22Rv1 (cell line): Measurements from ENCODE around the gene SCARF1.

Experiments used
- ZFX ChIP-seq: fragments of 450-650 bp; IDR thresholded peaks from 2 replicates; pipeline ENCODE4 v1.6.1; 2017; ENCODE audit warnings: antibody characterized with exemption, borderline replicate concordance
- TF ChIP-seq, protein P1 (sequence below): fragments of 450-650 bp; IDR thresholded peaks from 2 replicates; pipeline ENCODE4 v1.5.1; 2017; ENCODE audit warnings: mild to moderate bottlenecking

DNA sequence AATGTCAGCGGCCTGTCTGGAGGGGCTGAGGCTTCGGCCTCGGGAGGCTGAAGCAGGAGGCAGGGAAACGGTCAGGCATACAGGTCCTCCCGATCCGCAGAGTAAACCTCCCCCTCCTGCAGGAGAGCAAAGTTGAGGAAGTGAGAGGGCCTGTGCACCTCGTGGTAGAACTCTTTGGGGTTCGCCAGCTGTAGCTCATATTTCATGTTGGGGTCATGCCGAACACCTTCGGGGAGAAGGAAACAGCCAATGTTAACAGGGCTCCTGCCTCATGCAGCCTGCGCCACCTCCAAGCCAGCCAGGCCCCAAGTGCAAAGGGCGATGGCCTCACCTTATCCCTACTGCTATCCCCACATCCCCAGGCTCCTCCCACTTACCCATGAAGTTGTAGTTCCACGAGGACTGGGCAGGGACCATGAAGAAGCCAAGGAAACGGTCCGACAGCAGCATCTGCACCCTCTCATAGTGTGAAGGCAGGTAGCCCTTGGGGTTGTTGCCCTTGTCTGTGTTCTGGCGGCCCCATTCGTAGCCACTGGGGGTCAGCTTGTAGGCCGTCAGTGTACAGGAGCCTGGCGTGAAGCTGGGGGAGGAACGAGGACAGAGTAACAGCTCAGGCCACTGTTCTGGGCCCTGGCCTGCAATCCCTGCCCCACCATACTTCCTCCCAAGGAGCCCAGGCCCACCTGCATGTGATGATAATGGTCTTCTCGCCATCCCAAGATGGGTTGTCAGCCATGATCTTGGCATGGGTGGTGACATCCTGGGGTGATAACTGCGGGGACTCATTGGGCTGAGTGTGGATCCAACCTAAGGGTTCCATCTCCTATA lies 5.4 kb upstream of the SCARF1 start:
- TF ChIP-seq, protein P1, sequence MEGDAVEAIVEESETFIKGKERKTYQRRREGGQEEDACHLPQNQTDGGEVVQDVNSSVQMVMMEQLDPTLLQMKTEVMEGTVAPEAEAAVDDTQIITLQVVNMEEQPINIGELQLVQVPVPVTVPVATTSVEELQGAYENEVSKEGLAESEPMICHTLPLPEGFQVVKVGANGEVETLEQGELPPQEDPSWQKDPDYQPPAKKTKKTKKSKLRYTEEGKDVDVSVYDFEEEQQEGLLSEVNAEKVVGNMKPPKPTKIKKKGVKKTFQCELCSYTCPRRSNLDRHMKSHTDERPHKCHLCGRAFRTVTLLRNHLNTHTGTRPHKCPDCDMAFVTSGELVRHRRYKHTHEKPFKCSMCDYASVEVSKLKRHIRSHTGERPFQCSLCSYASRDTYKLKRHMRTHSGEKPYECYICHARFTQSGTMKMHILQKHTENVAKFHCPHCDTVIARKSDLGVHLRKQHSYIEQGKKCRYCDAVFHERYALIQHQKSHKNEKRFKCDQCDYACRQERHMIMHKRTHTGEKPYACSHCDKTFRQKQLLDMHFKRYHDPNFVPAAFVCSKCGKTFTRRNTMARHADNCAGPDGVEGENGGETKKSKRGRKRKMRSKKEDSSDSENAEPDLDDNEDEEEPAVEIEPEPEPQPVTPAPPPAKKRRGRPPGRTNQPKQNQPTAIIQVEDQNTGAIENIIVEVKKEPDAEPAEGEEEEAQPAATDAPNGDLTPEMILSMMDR: no peak
- no peak for TF ChIP-seq ZFX
